HAP-1 (cell line): ENCODE data around the gene EP300.
"Not testable (repeated sequence)": the region's sequence is repeated elsewhere in the genome, so short reads cannot be mapped to it uniquely, and the experiment has no call there.

ENCODE experiments used
- DNase-seq, 2 experiments: peaks; one replicate each; pipeline ENCODE4 v3.0.0-alpha.2; 2016 to 2020; ENCODE audit warnings: low spot score in 2 of 2
- H3K27me3 ChIP-seq: fragments of 250-450 bp; sonication (Bioruptor Pico); 2 replicates; pipeline ENCODE4 v1.5.1; 2020; ENCODE audit warnings: low read depth, mild to moderate bottlenecking, moderate library complexity
- H3K36me3 ChIP-seq: fragments of 250-450 bp; sonication (Bioruptor Pico); replicated peaks from 2 replicates; pipeline ENCODE4 v1.5.1; 2020; ENCODE audit warnings: mild to moderate bottlenecking
- H3K4me1 ChIP-seq: fragments of 250-450 bp; sonication (Bioruptor Pico); 2 replicates; pipeline ENCODE4 v1.5.1; 2020; ENCODE audit warnings: mild to moderate bottlenecking
- H3K4me3 ChIP-seq: fragments of 250-450 bp; sonication (Bioruptor Pico); 2 replicates; pipeline ENCODE4 v1.5.1; 2020; ENCODE audit warnings: mild to moderate bottlenecking, moderate library complexity
- H3K9me3 ChIP-seq: fragments of 250-450 bp; sonication (Bioruptor Pico); 2 replicates; pipeline ENCODE4 v1.5.1; 2020; ENCODE audit warnings: mild to moderate bottlenecking, moderate library complexity
- in situ Hi-C: fragments of 300-500 bp; cut with MboI; formaldehyde crosslinking; loops from 3 replicates; pipeline ENCODE4 v1.14.3; 2020; ENCODE audit warnings: low sequenced_read_pairs, inconsistent platforms, mixed read lengths

EP300 gene

DNA sequence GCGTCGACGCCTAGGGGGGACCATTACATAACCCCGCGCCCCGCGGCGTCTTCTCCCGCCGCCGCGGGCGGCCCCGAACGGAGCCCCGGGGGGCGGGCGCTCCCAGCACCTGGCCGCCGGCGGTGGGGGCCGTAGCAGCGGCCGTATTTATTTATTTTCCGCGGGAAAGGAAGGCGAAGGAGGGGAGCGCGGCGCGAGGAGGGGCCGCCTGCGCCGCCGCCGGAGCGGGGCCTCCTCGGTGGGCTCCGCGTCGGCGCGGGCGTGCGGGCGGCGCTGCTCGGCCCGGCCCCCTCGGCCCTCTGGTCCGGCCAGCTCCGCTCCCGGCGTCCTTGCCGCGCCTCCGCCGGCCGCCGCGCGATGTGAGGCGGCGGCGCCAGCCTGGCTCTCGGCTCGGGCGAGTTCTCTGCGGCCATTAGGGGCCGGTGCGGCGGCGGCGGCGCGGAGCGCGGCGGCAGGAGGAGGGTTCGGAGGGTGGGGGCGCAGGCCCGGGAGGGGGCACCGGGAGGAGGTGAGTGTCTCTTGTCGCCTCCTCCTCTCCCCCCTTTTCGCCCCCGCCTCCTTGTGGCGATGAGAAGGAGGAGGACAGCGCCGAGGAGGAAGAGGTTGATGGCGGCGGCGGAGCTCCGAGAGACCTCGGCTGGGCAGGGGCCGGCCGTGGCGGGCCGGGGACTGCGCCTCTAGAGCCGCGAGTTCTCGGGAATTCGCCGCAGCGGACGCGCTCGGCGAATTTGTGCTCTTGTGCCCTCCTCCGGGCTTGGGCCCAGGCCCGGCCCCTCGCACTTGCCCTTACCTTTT lies at the start of gene EP300:
EP300 (plus strand) TSS at position 570 of the 795 bp plus-strand sequence. CDS start 413 bp downstream, outside the sequence.
- Histone ChIP-seq H3K9me3 (no peaks in the 10 kb centered on the region), H3K27me3 (no peaks in the 10 kb centered on the region), H3K4me3 (peak within 1 kb of the TSS; percentile 93), H3K36me3 (peaks cover 11% of the 10 kb centered on the region), H3K4me1 (peaks cover 19% of the 10 kb centered on the region)
- in situ Hi-C loops, result no loop called here
- DNase-seq, result peak; percentile 65 to 84

DNA sequence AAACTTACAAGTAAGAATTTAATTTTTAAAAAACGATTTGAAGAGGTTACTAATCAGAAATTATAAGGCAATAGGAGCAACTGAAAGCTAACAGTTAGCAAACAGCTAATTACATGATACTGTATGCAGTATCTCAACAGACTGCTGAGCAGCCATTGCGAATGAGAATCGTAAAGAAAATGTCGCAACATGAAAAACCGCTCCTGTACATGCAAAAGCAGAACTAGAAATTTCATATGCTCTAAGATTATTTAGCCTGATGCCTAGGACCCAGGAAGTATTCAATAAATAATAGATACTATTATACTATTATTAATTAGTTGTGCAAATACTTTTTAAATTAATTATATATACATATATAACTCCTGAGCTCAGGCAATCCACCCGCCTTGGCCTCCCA lies 48.7 kb upstream of the EP300 start:
- no peak overlapping the region for H3K4me3 ChIP-seq
- no peaks in the 10 kb centered on the region for H3K27me3 ChIP-seq
- no peaks in the 10 kb centered on the region; the same call in 1 of the 2 replicates for H3K4me1 ChIP-seq
- no peaks in the 10 kb centered on the region for H3K36me3 ChIP-seq
- no peaks in the 10 kb centered on the region for H3K9me3 ChIP-seq
- DNase-seq, result no peak
- in situ Hi-C loops, result no loop called here

GRCh38 chr22:41045575-41045974 lies 46.8 kb upstream of the EP300 start:
- H3K4me3 ChIP-seq, H3K27me3 ChIP-seq, H3K36me3 ChIP-seq, DNase-seq, in situ Hi-C loops, H3K4me1 ChIP-seq, H3K9me3 ChIP-seq: not testable (repeated sequence)

GRCh38 chr22:41047801-41048211 lies 44.6 kb upstream of the EP300 start:
- no peaks in the 10 kb centered on the region for H3K9me3 ChIP-seq
- H3K4me1 ChIP-seq, result peaks cover 7% of the 10 kb centered on the region
- H3K4me3 ChIP-seq, result no peak overlapping the region
- DNase-seq, result no peak
- in situ Hi-C loops, result no loop called here
- H3K27me3 ChIP-seq, result no peaks in the 10 kb centered on the region
- no peaks in the 10 kb centered on the region for H3K36me3 ChIP-seq

GRCh38 chr22:41048345-41048744 lies 44.0 kb upstream of the EP300 start:
- H3K36me3 ChIP-seq, H3K4me3 ChIP-seq, H3K27me3 ChIP-seq, H3K9me3 ChIP-seq, in situ Hi-C loops, DNase-seq: not testable (repeated sequence)
- H3K4me1 ChIP-seq, result peaks cover 12% of the 10 kb centered on the region

DNA sequence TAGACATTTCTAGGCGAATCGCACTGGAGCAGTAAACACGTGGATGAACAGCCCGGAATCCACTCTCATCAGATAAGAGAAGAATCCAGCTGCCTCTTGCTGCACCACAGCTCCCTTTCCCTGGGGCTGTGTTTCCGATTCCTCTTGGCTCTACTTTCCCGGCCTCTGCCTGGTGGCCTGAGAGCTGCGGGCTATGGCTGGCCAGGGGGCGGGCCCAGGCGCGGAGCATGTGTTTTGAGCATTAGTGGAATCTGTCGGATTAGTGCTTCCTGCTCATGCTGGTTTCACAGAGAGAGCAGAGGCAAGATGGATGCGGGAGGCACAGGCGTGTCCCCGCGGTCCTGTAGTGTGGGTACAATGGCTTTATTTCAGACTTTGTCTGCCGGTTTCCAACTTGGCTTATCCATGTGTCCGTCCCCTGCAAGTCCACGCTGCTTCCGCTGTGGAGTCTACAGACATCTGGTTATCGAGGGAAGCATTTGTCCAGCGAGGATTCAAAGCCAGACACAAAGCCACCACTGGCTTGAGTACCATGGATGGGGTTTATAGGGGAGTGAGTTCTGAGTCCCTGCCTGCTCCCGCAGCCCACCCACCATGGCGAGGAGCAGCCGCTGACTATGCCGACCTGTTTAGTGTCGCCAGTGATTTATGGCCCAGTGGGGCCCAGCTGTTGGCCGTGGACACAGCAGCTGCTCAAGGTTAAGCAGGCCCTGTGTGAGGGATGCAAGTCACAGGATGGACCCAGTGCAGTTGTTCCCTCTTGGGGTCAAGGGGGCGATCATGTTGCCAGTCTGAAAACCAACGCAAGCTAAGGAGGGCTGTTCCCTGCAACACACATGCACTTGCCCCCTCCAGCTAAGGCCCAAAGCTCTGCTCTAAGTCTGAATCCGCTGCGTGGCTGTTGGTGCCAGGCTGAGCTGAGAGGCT lies 43.3 kb upstream of the EP300 start:
- Histone ChIP-seq H3K27me3 (no peaks in the 10 kb centered on the region), H3K4me1 (peaks cover 13% of the 10 kb centered on the region), H3K4me3 (no peak overlapping the region), H3K9me3 (no peaks in the 10 kb centered on the region), H3K36me3 (no peaks in the 10 kb centered on the region)
- in situ Hi-C loops, result no loop called here
- DNase-seq, result peak; percentile 11 to 69

DNA sequence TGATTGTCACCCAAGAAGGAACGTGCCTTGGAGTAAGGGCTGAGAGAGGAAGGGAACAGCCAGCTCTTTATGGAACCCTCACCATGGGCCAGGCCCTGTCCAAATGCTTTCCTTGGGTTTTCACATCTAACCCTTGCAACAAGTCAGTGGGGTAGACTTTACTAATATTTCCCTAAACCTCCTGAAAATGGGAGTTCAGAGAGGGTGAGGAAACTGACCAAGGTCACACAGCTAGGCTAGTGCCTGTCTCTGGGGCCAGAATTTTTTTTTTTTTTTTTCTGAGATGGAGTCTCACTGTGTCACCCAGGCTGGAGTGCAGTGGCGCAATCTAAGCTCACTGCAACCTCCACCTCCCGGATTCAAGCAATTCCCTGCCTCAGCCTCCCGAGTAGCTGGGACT lies 42.6 kb upstream of the EP300 start:
- H3K27me3 ChIP-seq, H3K4me3 ChIP-seq, H3K9me3 ChIP-seq, in situ Hi-C loops, DNase-seq, H3K36me3 ChIP-seq: not testable (repeated sequence)
- H3K4me1 ChIP-seq, result peaks cover 13% of the 10 kb centered on the region

DNA sequence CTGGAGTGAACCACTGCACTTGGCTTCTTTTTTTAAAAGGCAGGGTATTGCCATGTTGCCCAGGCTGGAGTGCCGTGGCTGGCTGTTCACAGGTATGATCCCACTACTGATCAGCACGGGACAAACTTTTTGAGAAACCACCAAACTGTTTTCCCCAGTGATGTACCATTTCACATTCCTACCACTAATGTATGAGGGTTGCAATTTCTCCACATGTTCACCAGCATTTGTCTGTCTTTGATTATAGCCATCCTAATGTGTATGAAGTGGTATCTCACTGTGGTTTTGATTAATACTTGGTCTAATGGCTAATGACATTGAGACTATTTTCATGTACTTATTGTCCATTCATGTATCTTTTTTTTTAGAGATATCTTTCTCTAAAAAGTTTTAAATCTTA lies 41.5 kb upstream of the EP300 start:
- H3K9me3 ChIP-seq, result no peaks in the 10 kb centered on the region
- H3K4me1 ChIP-seq, result peaks cover 13% of the 10 kb centered on the region
- H3K36me3 ChIP-seq, result no peaks in the 10 kb centered on the region
- no peaks in the 10 kb centered on the region for H3K27me3 ChIP-seq
- in situ Hi-C loops, result no loop called here
- H3K4me3 ChIP-seq, result no peak overlapping the region
- DNase-seq, result no peak

DNA sequence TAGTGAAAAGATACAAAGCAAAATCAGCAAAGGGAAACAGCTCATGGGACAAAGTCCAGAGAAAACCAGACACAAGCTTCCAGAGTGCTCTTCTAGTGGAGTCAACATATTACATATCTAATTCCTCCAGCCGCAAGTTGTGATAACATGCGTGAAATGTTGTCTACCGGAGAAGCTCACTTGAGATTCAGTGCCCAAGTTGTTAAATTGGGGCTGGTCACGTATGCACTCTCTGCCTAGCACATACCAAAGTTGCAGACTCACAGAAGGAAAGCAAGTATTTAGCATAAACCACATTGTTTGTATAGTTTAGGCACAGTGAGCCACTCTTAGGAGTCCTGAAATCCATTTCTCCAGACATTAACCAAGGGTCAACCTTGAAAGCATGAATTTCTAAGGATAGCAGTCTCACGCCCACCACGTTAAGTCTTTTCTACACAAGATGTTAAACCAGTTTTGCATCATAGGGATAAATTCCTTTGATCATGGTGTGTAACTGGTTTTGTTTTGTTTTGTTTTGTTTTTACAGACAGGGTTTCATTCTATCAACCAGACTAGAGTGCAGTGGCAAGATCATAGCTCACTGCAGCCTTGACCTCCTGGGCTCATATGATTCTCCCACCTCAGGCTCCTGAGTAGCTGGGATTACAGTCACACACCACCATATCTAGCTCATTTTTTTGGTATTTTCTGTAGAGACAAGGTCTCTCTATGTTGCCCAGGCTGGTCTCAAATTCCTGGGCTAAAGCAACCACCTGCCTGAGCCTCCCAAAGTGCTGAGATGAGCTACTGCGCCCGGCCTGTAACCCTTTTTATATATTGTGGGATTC lies 39.5 kb upstream of the EP300 start:
- in situ Hi-C loops, result no loop called here

DNA sequence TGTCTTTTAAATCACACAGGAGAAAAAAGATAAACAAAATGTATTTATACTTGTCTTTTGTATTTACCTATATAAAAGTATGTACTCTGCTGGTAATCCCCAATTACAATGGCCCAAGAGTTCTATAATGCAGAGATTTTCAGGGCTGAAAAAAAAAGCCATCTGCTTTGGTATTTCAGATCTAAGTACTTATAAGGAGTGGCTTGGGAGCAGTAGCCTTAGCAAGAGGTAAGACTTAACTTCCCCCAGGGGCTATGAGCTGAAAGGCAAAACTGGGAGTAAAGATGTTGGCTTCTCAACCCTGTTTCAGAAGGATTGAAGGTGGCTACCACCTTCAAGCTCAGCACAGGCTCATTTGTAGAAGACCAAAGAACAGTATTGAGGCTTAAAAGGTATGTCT lies 35.3 kb upstream of the EP300 start:
- H3K4me1 ChIP-seq, result peaks cover 28% of the 10 kb centered on the region
- H3K4me3 ChIP-seq, result no peak overlapping the region
- no peaks in the 10 kb centered on the region for H3K9me3 ChIP-seq
- H3K36me3 ChIP-seq, result no peaks in the 10 kb centered on the region
- in situ Hi-C loops, result no loop called here
- DNase-seq, result peak; percentile 64 to 95
- no peaks in the 10 kb centered on the region for H3K27me3 ChIP-seq

More for the DNA sequence above, 39.5 kb upstream of the EP300 start:
- H3K4me1 ChIP-seq, result peaks cover 28% of the 10 kb centered on the region
- no peaks in the 10 kb centered on the region for H3K27me3 ChIP-seq
- peak in 1 of 2 experiments; percentile 30 for DNase-seq
- no peak overlapping the region for H3K4me3 ChIP-seq
- H3K9me3 ChIP-seq, result no peaks in the 10 kb centered on the region
- H3K36me3 ChIP-seq, result no peaks in the 10 kb centered on the region

DNA sequence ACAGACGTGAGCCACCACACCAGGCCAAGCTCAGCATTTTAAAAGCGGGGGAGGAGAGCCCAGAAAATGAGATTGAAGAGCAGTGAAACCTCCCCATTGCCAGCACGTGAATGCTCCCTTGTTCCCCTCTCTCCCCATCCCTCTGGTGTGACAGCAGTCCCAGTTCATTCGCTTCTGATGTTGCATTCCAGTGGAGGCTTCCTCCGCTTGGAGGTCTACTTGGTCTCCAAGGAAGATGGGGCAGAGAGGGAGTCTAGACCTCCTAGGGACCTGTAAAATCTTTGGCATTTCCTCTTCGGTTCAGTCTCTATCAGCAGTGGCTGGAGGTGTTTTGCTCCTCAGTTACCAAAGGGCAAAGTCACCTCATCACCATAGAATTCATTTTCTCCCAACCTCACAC lies 30.2 kb upstream of the EP300 start:
- Histone ChIP-seq H3K36me3 (no peaks in the 10 kb centered on the region), H3K4me1 (peaks cover 12% of the 10 kb centered on the region), H3K4me3 (no peak overlapping the region), H3K27me3 (no peaks in the 10 kb centered on the region), H3K9me3 (no peaks in the 10 kb centered on the region)
- DNase-seq, result no peak
- in situ Hi-C loops, result no loop called here

DNA sequence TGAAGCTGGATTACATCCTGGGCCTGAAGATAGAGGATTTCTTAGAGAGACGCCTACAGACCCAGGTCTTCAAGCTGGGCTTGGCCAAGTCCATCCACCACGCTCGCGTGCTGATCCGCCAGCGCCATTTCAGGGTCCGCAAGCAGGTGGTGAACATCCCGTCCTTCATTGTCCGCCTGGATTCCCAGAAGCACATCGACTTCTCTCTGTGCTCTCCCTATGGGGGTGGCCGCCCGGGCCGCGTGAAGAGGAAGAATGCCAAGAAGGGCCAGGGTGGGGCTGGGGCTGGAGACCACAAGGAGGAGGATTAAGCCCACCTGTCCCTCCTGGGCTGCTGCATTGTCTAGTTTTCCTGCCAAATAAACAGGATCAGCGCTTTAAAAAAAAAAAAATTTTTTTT lies 28.1 kb upstream of the EP300 start:
- in situ Hi-C loops, H3K4me3 ChIP-seq: not testable (repeated sequence)

GRCh38 chr22:41066341-41066740 lies 26.1 kb upstream of the EP300 start:
- H3K27me3 ChIP-seq, in situ Hi-C loops, H3K9me3 ChIP-seq, DNase-seq, H3K4me1 ChIP-seq, H3K36me3 ChIP-seq, H3K4me3 ChIP-seq: not testable (repeated sequence)

More for the DNA sequence above, 28.1 kb upstream of the EP300 start:
- H3K27me3 ChIP-seq, H3K9me3 ChIP-seq, H3K4me1 ChIP-seq, H3K36me3 ChIP-seq, DNase-seq: not testable (repeated sequence)
